ENCODE measurements around the gene TESK1.

DNA sequence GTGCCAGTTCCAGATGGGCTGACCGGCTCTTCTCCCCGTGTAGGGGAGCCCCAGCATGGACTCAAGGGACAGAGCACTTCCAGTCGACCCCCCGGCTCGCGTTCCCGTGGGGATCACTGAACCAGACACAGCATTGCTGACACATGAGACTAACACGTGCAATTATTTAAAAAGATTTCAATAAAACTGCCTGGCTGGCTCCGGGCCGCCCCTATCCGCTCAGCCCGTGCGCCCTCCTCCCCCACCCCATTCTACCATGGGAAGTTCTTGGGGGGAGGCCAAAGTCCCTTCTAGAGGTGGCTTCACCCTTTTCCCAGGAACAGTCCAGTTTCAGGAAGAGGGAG is 4.7 kb downstream of the TESK1 start:
- TF ChIP-seq, protein P1, sequence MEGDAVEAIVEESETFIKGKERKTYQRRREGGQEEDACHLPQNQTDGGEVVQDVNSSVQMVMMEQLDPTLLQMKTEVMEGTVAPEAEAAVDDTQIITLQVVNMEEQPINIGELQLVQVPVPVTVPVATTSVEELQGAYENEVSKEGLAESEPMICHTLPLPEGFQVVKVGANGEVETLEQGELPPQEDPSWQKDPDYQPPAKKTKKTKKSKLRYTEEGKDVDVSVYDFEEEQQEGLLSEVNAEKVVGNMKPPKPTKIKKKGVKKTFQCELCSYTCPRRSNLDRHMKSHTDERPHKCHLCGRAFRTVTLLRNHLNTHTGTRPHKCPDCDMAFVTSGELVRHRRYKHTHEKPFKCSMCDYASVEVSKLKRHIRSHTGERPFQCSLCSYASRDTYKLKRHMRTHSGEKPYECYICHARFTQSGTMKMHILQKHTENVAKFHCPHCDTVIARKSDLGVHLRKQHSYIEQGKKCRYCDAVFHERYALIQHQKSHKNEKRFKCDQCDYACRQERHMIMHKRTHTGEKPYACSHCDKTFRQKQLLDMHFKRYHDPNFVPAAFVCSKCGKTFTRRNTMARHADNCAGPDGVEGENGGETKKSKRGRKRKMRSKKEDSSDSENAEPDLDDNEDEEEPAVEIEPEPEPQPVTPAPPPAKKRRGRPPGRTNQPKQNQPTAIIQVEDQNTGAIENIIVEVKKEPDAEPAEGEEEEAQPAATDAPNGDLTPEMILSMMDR (IDR thresholded peaks at IDR 0.05) = no peak
- TF ChIP-seq ZFX (IDR thresholded peaks at IDR 0.05; ENCODE audit: borderline replicate concordance) = no peak

Measured in 22Rv1 (cell line).